Lower lobe of right lung (tissue), 2 donors: Measurements from ENCODE around the gene SNED1. TPM values are rescaled to one million over a fixed set of nuclear protein-coding genes. Genes with fewer than 3 reads are reported as not detected.
A peak's percentile ranks its signal among the peaks of the same experiment; 100 is the strongest.

ENCODE experiments used
- ATAC-seq, 2 donors: fragments of 200-7000 bp; cut with Tn5 transposase; one replicate each; pipeline ENCODE4 v1.9.1; 2020 to 2022; ENCODE audit warnings: mild to moderate bottlenecking in 2 of 2, moderate library complexity in 2 of 2
- DNase-seq: peaks from one replicate; pipeline ENCODE4 v3.0.0-alpha.2; 2020
- H3K27ac ChIP-seq: fragments of 200-600 bp; one replicate; pipeline ENCODE4 v1.8.0; 2022
- H3K27me3 ChIP-seq: fragments of 200-600 bp; one replicate; pipeline ENCODE4 v1.8.0; 2022; ENCODE audit warnings: low read depth
- H3K36me3 ChIP-seq: fragments of 200-600 bp; one replicate; pipeline ENCODE4 v1.8.0; 2022; ENCODE audit warnings: mild to moderate bottlenecking
- H3K4me1 ChIP-seq: fragments of 200-600 bp; one replicate; pipeline ENCODE4 v1.8.0; 2022
- H3K4me3 ChIP-seq: fragments of 200-600 bp; one replicate; pipeline ENCODE4 v1.8.0; 2022; ENCODE audit warnings: mild to moderate bottlenecking
- H3K9me3 ChIP-seq: fragments of 200-600 bp; one replicate; pipeline ENCODE4 v1.8.0; 2022
- intact Hi-C: fragments of 100-400 bp; cut with DNase I; formaldehyde crosslinking; loops from one replicate; pipeline ENCODE4 v1.11.0; 2022
- total RNA-seq: library from RNA; stranded (reverse); fragmentation: NEBNext Ultra II Directional; extraction: Animal tissue kit (Norgen Biotek cat#: 25700); gene quantifications from one replicate; pipeline ENCODE4 v1.2.1, GENCODE V29; 2021
- TF ChIP-seq, protein P1 (sequence below): fragments of 200-600 bp; IDR thresholded peaks from one replicate; pipeline ENCODE4 v1.8.0; 2022; ENCODE audit warnings: antibody characterized with exemption, mild to moderate bottlenecking
- donor health status: DM: no; HTN: yes; CAD: no; lungs with severe emphysema.

The SNED1 gene
- total RNA-seq, 1 donor from 2014 or later: 36.2 TPM

GRCh38 chr2:240965296-240965904 lies 33.0 kb upstream of the SNED1 start:
- Histone ChIP-seq H3K27ac (peak overlapping the region; percentile 41), H3K36me3 (no peaks in the 10 kb centered on the region), H3K4me1 (peaks cover 27% of the 10 kb centered on the region), H3K4me3 (no peak overlapping the region), H3K27me3 (no peaks in the 10 kb centered on the region), H3K9me3 (no peaks in the 10 kb centered on the region)
- intact Hi-C loops: no loop called here
- peak; percentile 9 to 14 for ATAC-seq
- TF ChIP-seq, protein P1, sequence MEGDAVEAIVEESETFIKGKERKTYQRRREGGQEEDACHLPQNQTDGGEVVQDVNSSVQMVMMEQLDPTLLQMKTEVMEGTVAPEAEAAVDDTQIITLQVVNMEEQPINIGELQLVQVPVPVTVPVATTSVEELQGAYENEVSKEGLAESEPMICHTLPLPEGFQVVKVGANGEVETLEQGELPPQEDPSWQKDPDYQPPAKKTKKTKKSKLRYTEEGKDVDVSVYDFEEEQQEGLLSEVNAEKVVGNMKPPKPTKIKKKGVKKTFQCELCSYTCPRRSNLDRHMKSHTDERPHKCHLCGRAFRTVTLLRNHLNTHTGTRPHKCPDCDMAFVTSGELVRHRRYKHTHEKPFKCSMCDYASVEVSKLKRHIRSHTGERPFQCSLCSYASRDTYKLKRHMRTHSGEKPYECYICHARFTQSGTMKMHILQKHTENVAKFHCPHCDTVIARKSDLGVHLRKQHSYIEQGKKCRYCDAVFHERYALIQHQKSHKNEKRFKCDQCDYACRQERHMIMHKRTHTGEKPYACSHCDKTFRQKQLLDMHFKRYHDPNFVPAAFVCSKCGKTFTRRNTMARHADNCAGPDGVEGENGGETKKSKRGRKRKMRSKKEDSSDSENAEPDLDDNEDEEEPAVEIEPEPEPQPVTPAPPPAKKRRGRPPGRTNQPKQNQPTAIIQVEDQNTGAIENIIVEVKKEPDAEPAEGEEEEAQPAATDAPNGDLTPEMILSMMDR: no peak
- DNase-seq: peak; percentile 75

DNA sequence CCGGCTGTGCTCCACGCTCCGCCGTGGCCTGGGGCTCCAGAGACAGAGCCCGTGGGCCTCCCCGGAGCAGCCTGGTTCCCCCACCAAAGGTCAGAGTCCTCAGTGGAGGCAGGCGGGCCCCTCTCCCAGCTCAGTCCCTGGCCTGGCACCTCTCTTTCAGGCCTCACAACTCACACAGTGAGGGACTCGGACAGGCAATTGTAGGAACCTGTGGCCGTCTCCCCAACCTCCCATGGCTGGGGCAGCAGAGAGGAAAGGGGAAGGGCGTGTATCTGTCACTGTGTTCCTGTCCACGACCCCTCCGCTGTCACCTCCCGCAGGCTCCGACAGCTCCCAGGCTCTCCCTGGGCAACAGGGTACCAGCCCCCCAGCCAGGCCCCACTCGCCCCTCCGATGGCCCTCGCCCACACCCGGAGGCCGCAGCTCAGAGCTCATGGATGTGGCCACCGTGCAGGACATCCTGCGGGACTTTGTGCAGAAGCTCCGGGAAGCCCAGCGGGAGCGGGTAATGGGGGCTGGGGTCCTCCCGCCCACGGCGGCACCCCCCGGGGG lies 32.4 kb upstream of the SNED1 start:
- Histone ChIP-seq H3K4me1 (peaks cover 23% of the 10 kb centered on the region), H3K36me3 (no peaks in the 10 kb centered on the region), H3K27ac (peak overlapping the region; percentile 41), H3K27me3 (no peaks in the 10 kb centered on the region), H3K9me3 (no peaks in the 10 kb centered on the region), H3K4me3 (no peak overlapping the region)
- DNase-seq (peak; percentile 47), ATAC-seq (no peak)
- TF ChIP-seq, protein P1: no peak
- intact Hi-C loops: no loop called here

- peak; percentile 46 for DNase-seq
Observed at GRCh38 chr2:240966457-240966905, 31.9 kb upstream of the SNED1 start.

GRCh38 chr2:240966906-240967680 lies 31.3 kb upstream of the SNED1 start:
- H3K27ac ChIP-seq: no peak overlapping the region
- DNase-seq: peak; percentile 49
- TF ChIP-seq, protein P1: no peak
- H3K27me3 ChIP-seq: no peaks in the 10 kb centered on the region
- intact Hi-C loops: no loop called here
- H3K9me3 ChIP-seq: no peaks in the 10 kb centered on the region
- H3K4me1 ChIP-seq: peaks cover 19% of the 10 kb centered on the region
- H3K36me3 ChIP-seq: no peaks in the 10 kb centered on the region
- no peak for ATAC-seq
- no peak overlapping the region for H3K4me3 ChIP-seq

More at GRCh38 chr2:240966457-240966905, 31.9 kb upstream of the SNED1 start:
- Histone ChIP-seq H3K36me3 (no peaks in the 10 kb centered on the region), H3K4me3 (no peak overlapping the region), H3K4me1 (peaks cover 19% of the 10 kb centered on the region), H3K27me3 (no peaks in the 10 kb centered on the region), H3K9me3 (no peaks in the 10 kb centered on the region), H3K27ac (no peak overlapping the region)
- TF ChIP-seq, protein P1: no peak
- intact Hi-C loops: no loop called here
- ATAC-seq: no peak

- TF ChIP-seq, protein P1: no peak
- Histone ChIP-seq H3K27me3 (no peaks in the 10 kb centered on the region), H3K36me3 (no peaks in the 10 kb centered on the region), H3K9me3 (no peaks in the 10 kb centered on the region), H3K27ac (no peak overlapping the region), H3K4me3 (no peak overlapping the region), H3K4me1 (peaks cover 16% of the 10 kb centered on the region)
- intact Hi-C loops: no loop called here
- DNase-seq: peak; percentile 41
- no peak for ATAC-seq
Observed at GRCh38 chr2:240967681-240968621, 30.5 kb upstream of the SNED1 start.
